ENCODE measurements around the gene TMEM238.

Gene TMEM238

DNA sequence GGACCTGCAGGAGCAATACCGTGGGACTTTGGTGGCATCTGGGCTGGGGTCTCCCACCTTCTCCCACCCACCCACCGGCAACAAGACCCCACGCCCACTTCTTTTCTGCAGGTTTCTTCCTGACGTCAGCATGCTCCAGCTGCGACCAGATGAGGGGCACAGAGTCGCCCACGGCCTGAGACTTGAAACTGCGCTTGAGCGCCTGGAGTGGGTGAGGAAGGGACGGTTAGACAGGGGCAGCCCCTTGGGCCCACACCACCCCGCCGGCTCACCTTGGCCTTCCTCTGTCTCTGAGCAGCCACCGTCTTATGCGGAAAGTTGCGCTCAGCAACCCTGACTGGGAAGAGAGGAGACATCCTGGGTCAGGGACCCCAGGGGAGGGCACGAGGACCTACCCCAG is 23.2 kb downstream of the TMEM238 start:
- in situ Hi-C loops (cut with MboI; ENCODE audit: low sequenced_read_pairs), result no loop called here

DNA sequence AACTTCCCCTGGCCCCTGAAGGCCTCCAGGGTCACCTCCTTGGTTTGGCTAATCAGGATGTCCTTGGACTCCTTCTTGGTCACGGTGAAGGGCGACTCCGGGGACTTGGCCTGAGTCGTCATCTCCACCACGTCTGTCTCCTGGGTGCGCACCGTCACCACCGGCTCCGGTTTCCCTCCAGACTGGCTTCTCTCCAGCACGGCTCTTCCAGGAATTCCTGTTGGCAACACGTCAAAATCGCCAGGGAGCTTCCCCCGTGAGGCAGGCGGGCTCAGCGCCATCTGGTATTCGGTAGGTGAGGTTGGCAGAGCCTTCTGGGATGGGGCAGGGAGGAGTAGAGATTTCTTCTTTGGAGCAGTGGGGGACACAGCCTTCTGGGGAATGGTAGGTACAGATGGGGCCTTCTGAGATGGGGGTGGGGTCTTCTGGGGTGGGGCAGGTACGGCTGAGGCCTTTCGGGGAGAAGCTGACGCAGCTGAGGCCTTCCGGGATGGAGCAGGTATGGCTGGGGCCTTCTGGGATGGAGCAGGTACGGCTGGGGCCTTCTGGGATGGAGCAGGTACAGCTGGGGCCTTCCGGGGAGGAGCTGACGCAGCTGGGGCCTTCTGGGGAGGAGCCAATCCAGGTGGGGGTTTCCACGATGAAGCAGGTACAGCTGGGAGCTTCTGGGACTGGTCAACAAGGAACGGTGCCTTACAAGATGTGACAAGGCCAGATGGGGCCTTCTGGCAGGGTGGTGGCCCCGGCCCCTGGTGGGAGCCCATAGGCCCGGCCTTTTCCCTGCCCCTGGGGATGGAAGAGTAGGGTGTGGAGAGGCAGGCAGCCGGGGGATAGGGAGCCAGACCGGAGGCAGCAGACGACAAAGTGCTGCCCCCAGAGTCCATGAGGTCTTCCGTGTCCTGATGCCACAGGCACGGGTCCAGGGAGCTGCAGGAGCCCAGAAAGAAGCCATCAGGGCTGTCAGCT is 24.9 kb downstream of the TMEM238 start:
- in situ Hi-C loops (cut with MboI; ENCODE audit: low sequenced_read_pairs), result no loop called here

DNA sequence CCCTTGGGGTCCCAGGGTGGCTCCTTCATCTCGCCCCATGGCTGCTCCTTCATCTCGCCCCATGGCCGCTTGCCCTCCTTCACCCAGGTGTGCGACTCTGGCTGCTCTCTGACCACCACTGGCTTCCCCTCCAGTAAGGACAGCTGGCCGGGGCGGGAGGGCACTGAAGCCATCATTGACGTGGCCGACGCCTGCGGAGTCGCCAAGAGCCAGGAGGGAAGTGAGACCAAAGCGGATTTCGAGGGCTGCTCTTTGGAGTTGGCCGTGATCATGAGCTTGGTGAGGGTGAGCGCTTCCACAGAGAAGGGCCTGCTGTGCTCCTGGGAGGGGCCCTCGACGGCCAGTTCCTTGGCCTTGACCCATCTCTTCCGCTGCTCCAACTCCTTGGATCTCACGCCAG is 25.6 kb downstream of the TMEM238 start:
- in situ Hi-C loops (cut with MboI; ENCODE audit: low sequenced_read_pairs), result no loop called here

DNA sequence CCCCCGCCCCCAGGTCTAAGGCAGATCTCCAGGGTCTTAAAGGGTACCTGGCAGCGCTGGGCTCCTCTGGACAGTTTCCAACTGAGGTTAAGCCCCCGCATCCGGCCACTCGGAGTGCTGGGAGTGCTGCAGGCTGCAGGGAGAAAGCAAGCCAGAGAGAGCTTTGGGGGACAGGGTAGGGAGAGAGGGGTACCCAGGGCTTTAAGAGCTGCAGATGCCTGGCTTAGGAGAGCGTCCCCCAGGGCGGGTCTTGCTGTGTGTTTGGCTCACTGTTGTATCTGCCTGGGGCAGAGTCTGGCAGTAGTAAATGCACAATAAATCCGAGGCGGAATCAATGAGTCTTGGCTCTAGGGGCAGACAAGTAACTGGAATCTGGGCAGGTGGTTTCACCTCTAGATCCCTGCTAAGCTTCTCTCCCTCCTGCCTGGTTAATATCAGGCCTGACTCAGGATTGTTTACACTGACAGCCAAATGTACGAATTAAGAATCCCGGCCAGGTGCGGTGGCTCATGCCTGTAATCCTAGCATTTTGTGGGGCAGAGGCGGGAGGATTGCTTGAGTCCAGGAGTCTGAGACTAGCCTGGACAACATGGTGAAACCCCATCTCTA is 28.8 kb downstream of the TMEM238 start:
- in situ Hi-C loops (cut with MboI; ENCODE audit: low sequenced_read_pairs), result no loop called here

DNA sequence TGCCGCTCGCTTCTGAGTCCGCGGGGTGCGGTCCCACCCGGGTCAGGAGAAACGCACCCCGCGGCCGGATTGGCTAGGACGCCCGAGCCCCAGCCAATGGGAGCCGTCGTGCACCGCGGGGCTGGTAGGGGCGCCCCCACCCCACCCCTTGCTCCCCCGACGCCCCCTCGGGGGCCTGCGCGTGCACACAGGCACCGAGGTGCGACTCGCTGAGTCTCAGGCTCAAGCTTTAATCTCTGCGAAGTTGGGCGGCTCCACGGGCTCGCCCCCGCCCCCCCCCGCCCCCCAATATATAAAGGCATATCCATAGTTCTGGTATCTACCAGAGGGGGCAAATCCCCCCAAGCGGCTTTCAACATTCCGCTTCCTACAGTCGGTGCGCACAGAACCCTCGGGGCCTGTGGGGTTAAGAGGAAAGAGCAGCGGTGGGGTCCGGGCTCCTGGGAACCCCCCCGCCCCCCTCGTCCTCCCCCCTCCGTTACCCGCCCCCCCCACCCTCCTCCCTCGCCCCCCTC is 29.3 kb downstream of the TMEM238 start, which contains the start of gene COX6B2:
COX6B2 (minus strand) TSS at position 22 of the 515 bp plus-strand sequence. CDS start 198 bp downstream, outside the sequence.
- in situ Hi-C loops (cut with MboI; ENCODE audit: low sequenced_read_pairs), result no loop called here

DNA sequence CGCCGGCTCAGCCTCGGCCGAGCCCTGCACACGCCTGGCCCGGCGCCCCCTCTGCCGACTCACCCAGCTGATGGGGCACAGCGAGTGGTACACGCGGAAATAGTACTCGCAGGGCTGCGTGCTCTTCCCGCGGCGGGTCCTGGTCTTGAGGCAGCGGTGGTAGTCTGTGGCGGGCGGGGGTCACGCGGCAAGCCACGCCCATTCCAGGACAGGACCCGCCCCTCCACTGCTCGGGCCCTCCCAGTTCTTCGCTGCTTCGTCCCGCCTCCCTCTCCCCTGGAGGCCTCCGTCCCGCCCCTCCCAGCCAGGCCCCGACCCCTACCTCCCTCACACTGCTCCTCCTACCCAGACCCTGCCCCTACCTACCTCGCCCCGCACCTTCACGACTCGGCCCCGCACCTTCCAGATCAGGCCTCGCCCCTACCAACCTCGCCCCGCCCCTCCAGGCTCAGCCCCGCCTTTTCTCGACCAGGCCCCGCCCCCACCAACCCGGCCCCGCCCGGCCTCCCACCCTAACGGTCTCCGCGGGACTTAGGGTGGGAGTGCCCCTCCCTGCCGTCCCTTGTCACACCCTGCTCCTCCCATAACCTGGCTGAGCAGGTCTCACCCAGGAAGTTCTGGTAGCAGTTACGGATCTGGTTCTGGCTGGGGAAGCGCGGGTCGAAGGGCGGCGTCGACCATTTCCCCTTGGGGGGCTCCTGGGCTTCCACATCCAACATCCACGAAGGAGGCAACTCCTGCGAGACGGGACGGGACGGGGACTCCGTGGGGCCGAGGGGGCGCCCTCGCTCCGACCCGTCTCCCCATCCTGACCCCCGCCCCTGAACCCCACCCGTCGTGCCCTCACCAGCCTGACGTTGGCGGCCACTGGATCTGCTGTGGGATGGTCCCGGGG is 30.0 kb downstream of the TMEM238 start:
- in situ Hi-C loops (cut with MboI; ENCODE audit: low sequenced_read_pairs), result no loop called here

DNA sequence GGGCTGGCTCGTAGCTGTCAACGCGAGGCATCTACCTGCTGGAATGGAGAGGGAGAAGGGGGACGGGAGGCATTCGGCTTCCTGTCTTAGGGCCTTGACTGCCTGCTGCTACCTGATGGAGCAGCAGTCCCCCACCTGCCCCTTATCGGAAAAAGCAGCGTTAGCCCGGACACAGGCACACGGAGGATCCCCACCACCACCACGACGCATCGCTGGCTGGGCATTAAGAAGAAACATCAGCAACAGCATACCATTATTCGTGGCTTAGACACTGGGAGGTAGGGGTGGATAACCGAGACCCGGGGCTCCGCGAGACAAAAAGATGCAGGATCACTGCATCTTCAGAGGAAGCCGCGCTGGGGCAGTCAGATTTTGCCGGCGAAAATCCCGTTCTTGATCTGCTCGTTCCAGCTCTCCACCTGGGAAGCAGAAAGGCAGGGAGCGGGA is 30.7 kb downstream of the TMEM238 start:
- in situ Hi-C loops (cut with MboI; ENCODE audit: low sequenced_read_pairs), result no loop called here

DNA sequence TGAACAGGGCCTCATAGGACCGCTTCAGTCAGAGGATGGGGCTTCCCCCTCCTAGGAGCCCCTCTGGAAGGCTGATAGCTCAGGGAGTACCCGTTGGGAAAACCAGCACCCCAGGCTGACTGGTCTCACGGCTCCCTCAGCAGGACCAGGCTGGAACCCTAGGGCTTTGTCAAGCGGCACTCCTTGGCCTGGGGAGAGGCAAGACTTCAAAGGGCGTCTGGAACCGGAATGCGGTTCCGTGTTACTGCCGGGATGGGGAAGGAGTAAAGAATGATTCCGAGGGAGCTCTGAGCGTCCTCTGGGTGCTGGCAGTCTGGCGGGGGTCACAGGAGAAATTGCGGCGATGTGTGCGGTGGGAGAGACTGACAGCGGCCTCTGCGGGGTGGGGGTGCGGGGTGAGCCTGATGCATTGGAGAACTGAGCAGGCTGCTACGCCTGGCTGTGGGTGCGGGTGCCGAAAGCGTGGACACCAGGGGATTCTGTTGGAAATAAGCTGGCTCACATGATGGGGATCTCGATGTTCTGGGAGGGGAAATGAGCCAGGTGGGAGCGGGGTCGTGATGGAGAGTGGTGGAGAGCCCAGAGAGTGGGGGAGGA is 31.4 kb downstream of the TMEM238 start:
- in situ Hi-C loops (cut with MboI; ENCODE audit: low sequenced_read_pairs), result no loop called here

DNA sequence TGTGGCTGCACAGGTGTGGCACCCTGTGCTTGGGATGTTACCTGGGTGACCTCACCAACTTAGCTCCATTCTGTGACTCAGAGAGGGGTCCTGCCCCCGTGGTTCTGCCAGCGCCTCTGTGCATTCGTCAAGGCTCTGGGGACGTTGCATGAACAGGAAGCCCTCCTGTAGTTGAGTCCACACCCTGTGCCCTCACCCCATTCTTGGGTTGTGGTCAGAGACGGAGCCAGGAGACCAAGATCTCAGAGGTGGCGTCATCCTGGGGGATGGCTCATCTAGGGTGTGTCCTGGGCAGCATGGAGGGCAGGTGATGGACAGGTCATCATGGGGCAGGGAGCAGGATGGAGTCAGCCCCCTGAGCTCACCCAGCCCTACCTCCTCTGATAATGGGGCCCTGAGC is 32.1 kb downstream of the TMEM238 start:
- in situ Hi-C loops (cut with MboI; ENCODE audit: low sequenced_read_pairs), result no loop called here

DNA sequence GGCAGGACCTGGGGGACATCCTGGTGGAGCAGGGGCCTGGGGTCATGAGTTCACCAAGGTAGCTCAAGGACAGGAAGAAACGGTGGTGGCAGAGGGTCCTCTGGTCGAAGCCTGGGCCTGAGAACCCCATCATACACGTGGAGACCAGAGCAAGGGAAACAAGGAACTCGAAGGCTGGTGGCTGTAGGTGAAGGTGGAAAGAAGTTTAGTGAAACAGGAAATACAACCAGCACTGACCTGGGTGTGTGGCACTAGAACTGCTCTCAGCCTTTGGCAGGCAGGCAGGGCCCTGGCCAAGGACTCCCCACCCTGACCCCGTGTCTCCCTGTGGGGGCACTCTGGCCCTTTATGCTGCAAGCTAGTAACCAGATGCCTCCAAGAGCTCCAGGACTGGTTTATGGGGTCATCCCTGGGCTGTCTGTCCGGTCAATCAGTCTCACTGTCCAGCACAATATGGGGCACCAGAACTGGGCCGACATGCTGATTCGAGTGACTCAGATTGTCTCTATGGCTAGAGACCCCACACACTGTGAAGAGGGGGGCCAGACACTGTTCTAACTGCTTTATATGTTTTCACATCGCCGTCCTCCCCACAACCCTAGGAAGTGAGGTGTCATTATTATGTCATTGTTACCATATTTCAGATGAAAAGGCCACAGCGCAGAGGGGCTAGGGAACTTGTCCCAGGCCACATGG is 33.3 kb downstream of the TMEM238 start:
- in situ Hi-C loops (cut with MboI; ENCODE audit: low sequenced_read_pairs), result no loop called here

DNA sequence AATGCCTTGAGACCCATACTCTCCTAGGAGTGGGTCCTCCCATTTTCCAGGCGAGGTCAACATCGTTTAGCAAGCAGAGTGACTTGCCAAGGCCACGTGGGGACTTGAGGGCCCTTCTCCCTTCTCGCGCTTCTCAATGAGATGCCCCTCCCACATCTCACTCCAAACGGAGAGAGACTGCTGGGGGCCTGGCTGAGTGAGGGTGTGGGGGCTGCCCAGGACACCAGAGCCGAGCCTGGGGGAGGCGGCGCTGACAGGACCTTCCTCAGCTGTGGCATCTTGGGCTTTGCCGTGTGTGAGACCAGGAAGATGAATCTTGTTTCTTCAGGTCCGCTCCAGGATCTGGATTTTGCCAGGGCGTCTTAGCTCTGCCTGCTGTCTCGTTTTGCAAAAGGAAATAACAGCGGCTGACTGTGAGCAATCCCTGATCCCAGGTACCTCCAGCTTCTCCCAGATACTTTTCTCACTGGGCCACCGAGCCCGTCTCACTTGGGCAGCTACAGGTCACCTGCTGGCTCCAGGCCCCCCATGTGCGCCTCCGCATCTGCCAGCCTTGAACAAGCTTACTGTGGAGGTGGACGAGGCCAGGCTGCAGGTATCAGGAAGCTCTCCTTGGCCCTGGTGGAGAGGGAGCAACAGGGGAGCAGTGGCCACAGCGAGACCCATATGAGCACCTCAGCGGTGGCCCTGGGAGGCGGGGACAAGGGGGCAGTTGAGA is 35.6 kb downstream of the TMEM238 start:
- in situ Hi-C loops (cut with MboI; ENCODE audit: low sequenced_read_pairs), result no loop called here

DNA sequence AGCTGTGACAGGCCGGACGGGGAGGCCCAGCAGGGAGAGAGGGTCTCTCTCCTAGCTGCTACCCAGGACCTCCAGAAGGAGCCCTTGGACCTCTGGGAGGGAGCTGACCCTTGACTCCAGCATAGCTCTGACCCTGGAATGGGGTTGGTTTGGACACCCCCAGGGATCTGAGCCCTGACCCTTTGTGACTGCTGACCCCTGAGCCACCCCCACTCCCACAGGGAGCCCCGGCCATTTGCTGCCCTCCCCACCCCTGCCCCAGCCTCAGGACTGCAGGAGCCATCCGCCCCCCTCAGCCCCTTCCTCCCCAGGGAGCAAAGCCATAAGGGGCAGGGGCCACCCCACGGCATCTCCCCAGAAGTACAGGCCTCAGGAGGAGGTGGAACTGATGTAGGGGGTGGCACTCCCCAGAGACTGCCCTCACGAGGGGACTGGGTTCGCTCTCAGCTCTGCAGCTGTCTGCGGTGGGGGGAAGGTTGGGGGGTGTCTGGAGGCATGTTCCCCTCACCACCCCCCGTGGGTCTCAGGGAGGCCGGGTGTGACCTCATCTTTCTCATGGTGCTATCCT is 36.6 kb downstream of the TMEM238 start:
- in situ Hi-C loops (cut with MboI; ENCODE audit: low sequenced_read_pairs), result no loop called here

DNA sequence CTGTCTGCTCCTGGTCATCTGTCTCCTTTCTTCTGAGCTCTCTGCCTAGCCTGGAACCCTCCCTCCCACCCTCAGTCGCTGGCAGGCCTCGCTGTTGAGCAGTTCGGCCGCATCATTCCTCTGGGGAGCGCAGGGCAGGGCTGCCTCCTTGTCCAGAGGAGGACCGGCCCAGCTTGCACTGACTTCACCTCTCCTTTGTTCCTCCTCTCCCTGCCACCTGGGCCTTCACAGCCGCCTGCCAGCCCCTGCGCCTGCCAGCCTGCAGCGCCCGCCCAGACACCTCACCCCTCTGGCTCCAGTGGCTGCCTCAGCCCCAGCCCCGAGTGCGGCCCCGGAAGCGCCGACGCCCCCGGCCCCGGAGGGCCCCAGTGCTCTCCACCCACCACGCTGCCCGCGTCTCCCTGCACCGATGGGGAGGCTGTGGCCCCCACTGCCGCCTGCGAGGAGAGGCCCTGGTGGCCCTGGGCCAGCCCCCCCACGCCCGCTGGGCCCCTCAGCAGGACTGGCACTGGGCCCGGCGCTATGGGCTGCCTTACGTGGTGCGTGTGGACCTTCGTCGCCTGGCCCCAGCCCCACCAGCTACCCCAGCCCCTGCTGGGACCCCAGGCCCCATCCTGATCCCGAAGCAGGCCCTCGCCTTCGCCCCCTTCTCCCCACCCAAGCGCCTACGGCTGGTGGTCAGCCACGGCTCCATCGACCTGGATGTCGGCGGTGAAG is 37.2 kb downstream of the TMEM238 start:
- in situ Hi-C loops (cut with MboI; ENCODE audit: low sequenced_read_pairs), result no loop called here

DNA sequence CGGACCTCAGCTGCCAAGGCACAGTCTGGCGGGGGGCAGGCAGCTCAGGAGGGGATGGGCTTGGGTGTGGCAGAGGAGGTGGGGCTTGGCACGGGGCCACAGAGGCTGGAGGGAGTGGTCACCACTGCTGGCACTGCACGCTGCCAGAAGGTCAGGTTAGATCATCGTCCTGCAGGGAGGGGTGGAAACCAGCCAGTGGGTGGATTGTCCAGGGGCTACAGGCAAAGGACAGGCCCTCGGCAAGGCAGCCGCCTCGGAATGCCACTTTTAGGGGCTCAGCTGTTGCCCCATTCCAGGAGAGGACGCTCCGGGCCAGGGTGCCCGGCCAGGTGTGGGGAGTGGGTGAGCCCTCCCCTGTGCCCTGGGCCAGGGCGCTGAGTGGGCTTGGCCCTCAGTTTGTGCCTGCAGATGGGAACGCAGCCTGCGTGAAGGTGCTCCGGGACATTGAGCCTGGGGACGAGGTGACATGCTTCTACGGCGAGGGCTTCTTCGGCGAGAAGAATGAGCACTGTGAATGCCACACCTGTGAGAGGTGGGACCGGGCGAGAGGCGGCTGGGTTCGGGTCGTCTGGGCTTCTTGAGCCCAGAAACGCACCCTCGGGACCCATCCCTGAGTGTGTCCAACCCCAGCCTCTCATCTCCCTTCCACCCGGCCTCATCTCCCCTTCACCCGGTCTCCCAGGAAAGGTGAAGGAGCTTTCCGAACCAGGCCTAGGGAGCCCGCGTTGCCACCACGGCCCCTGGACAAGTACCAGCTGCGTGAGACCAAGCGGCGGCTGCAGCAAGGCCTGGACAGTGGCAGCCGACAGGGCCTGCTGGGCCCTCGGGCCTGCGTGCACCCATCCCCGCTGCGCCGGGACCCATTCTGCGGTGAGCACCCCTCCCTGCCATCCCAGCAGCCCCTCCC is 38.0 kb downstream of the TMEM238 start:
- in situ Hi-C loops (cut with MboI; ENCODE audit: low sequenced_read_pairs), result no loop called here

DNA sequence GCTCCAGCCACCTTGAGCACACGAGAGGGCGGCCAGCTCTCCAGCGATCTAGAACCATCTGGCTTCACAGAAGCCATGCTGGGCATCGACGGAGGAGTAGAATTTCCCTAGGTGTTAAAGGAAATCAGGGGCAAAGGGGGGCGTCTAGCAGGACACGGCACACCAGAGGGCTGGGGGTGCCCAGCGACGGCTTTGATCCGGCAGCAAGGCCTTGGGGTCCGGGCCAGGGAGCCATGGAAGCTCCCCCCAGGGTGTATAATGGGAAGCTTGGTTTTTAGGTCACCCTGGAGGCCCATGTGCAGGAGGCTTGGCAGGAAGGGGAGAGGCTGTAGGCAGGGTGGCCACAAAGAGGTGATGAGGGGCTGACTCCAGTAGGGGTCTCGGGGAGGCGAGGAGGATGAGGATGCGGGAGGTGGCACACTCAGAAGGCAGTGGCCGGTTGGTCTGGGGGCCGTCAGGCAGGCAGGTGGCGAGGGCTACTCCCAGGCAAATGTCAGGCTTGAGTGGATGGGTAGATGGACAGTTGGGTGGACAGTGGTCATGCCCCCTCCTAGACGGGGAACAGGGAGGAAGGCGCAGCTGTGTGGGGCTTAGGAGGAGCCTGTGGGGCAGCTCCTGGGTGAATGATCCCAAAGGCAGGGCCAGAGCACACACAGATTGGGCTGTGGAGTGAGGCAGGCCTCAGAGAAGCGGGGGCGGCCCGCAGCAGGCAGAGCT is 38.8 kb downstream of the TMEM238 start:
- in situ Hi-C loops (cut with MboI; ENCODE audit: low sequenced_read_pairs), result no loop called here

DNA sequence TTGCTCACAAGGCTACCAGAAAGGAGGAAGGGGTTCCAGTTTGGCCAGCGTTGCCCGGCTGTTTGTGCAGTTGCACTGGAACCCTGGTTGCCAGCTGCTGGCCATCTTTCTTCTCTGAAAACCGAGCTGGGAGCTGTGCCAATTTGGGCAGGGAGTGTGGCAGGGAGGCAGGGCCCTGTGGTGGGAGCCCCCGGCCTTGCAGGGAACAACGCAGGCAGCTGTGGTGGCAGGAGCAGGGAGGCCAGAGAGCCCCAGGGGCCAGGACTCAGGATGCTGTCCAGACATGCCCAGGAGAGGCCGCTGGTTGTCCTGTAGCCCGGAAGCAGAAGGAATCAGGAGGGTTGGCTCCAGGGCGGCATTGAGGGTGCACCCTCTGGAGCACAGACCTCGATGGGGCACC is 39.6 kb downstream of the TMEM238 start:
- in situ Hi-C loops (cut with MboI; ENCODE audit: low sequenced_read_pairs), result no loop called here
